ENCODE measurements around the gene SALL1. TPM values are rescaled to one million over a fixed set of nuclear protein-coding genes. Genes with fewer than 3 reads are reported as not detected.

Gene SALL1
- total and polyA plus RNA-seq, 3 donors from 2014 or later = 4.0 to 5.9 (median 4.9) TPM

DNA sequence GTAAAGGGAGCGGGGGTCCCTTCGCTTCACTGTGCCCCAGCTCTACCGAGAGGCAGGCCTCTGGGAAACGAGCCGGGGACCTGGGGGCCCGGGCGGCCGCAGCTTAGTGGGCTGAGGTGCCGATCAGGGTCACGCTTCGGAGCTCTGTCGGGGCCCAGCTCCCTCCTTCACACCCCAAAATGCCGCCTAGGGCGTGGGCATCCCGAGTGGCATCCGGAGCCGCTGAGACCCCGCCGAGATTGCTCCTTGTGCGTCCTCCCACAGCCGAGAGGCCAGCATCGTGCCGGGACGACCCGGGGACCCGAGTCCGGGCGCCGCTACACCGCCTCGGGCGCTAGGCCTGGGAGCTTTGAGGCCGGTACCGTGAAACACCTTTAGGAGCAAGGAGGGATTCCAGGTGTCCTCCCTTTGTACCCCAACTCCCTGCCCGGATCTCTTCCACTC, 1.3 kb downstream of the SALL1 start:
- no peak for TF ChIP-seq POLR2A (IDR thresholded peaks at IDR 0.05)
- TF ChIP-seq, protein P1, sequence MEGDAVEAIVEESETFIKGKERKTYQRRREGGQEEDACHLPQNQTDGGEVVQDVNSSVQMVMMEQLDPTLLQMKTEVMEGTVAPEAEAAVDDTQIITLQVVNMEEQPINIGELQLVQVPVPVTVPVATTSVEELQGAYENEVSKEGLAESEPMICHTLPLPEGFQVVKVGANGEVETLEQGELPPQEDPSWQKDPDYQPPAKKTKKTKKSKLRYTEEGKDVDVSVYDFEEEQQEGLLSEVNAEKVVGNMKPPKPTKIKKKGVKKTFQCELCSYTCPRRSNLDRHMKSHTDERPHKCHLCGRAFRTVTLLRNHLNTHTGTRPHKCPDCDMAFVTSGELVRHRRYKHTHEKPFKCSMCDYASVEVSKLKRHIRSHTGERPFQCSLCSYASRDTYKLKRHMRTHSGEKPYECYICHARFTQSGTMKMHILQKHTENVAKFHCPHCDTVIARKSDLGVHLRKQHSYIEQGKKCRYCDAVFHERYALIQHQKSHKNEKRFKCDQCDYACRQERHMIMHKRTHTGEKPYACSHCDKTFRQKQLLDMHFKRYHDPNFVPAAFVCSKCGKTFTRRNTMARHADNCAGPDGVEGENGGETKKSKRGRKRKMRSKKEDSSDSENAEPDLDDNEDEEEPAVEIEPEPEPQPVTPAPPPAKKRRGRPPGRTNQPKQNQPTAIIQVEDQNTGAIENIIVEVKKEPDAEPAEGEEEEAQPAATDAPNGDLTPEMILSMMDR (IDR thresholded peaks at IDR 0.05) = no peak
- H3K27me3 ChIP-seq = no peaks in the 10 kb centered on the region
- peak overlapping the region in 1 of 2 donors; percentile 34 for H3K4me3 ChIP-seq
- no peak overlapping the region for H3K27ac ChIP-seq
- WGBS, 2 donors = 16 to 34% methylated on average over 4 to 26 of the region's 35 CpGs
- no peaks in the 10 kb centered on the region for H3K36me3 ChIP-seq (ENCODE audit: low read depth, missing control alignments)
- intact Hi-C loops (cut with DNase I; ENCODE audit: low total_unique reads) = no loop called here
- no peaks in the 10 kb centered on the region for H3K4me1 ChIP-seq
- no peaks in the 10 kb centered on the region for H3K9me3 ChIP-seq
- no peak for DNase-seq

DNA sequence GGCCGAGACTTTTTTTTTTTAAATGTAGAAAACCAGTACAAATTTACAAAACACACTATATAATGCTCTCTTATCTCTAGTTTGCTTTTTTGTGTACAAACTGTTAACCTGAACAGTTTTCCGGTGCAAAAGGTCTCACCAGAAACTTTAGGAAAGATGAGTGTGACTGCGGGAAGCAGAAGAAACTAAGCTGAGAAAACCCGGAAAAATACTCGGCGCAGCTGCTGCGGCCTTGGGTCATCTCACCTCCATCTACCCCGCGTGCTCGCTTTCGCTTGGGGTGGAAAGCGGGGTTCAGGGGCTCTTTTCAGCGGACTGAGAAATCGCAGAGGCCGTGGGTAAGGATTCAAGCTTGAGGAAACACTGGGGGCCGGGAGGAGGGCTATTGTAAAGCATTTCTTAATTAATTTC, 1.8 kb downstream of the SALL1 start:
- 33 to 35% methylated on average over 16 of the region's 16 CpGs for WGBS, 2 donors
- peak overlapping the region in 1 of 2 donors; percentile 34 for H3K4me3 ChIP-seq
- no peaks in the 10 kb centered on the region for H3K27me3 ChIP-seq
- no peaks in the 10 kb centered on the region for H3K36me3 ChIP-seq (ENCODE audit: low read depth, missing control alignments)
- no peak for DNase-seq
- no peak overlapping the region for H3K27ac ChIP-seq
- TF ChIP-seq POLR2A (IDR thresholded peaks at IDR 0.05) = no peak
- TF ChIP-seq, protein P1 (IDR thresholded peaks at IDR 0.05) = no peak
- intact Hi-C loops (cut with DNase I; ENCODE audit: low total_unique reads) = no loop called here
- H3K4me1 ChIP-seq = no peaks in the 10 kb centered on the region
- no peaks in the 10 kb centered on the region for H3K9me3 ChIP-seq

DNA sequence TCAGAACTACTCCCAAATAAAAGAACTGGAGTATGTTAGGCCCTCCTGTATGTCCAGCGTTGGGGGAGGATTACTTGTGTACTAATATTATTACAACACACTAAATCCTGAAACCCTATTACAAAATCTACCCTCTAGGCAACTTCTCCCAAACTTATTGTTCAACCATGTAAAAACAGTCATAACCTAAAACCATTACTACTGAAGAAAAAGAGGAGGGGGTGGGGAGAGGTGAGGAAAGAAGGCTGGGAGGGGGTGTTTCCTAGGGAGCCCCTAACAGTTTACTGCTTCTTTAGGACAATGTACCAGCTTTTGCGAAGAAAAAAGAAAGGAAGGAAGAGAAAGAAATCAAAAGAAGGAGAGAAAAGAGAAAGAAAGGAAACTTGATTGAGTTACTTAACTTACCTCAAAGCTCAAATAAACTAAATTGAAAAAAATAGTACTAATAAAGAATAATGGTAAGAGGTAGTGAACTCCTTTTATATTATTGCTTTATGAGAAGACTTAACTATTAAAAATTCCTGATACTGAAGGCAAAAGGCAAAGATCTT, 2.3 kb downstream of the SALL1 start:
- Histone ChIP-seq H3K9me3 (no peaks in the 10 kb centered on the region), H3K36me3 (ENCODE audit: low read depth, missing control alignments) (no peaks in the 10 kb centered on the region), H3K27ac (no peak overlapping the region), H3K4me1 (no peaks in the 10 kb centered on the region), H3K27me3 (no peaks in the 10 kb centered on the region), H3K4me3 (peak overlapping the region in 1 of 2 donors; percentile 34)
- intact Hi-C loops (cut with DNase I; ENCODE audit: low total_unique reads) = no loop called here
- TF ChIP-seq, protein P1 (IDR thresholded peaks at IDR 0.05) = no peak
- no peak for TF ChIP-seq POLR2A (IDR thresholded peaks at IDR 0.05)
- whole genome bisulfite sequencing, 2 donors = 58 to 66% methylated on average over 2 of the region's 2 CpGs
- DNase-seq = no peak

DNA sequence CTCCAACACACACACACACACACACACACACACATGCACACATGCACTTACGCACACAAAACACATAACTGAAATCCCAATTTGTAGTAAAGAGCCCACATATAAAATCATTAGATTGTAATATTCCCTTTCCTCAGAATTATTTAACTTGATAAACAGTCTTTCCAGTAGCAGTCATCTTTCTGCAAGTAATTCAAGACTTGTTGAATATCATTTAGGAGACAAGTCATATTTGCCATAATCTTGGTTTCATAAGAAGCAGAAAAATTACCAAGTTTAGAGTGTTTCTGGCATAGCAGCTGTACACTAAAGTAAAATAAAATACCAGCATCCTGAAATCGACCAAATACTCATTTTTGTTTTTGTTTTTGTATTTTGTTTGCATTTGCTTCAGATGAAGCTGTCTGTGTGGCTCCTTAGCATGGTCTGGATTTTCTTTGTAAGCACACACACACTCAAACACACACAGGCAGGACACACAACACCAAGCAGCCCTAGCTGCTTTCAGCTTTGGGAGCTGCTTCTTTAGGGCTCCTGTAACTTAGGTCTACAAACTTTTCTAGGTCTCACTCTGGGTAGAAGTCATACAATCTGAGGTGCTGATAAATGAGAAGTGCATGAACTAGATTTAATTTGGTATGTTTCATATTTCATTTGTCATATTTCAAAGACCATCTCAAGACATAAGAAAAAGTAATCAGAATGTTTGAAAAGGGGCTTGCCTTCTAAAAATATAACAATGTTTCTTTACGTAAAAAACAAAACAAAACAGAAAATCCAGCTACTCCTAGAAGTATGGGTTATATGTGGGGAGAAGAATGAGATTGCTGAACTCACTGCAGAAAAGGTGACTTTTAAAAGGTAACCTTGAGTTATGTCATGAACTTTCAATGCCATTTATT, 3.0 kb downstream of the SALL1 start:
- TF ChIP-seq, protein P1 (IDR thresholded peaks at IDR 0.05) = no peak
- no peak for TF ChIP-seq POLR2A (IDR thresholded peaks at IDR 0.05)
- Histone ChIP-seq H3K9me3 (no peaks in the 10 kb centered on the region), H3K27ac (no peak overlapping the region), H3K27me3 (no peaks in the 10 kb centered on the region), H3K36me3 (ENCODE audit: low read depth, missing control alignments) (no peaks in the 10 kb centered on the region), H3K4me3 (no peak overlapping the region), H3K4me1 (no peaks in the 10 kb centered on the region)
- intact Hi-C loops (cut with DNase I; ENCODE audit: low total_unique reads) = no loop called here
- no peak for DNase-seq
- WGBS, 2 donors = 62 to 69% methylated on average over 3 of the region's 3 CpGs
